HFFc6 (cell line): ENCODE data around the gene TOMM40L. TPM values are rescaled to one million over a fixed set of nuclear protein-coding genes. Genes with fewer than 3 reads are reported as not detected.

Source experiments
- DNase-seq: peaks from one replicate; pipeline ENCODE4 v3.0.0-alpha.2; 2018
- H3K27ac Mint-ChIP-seq: 2 replicates; pipeline ENCODE4 v1.8.0; 2020; ENCODE audit warnings: mild to moderate bottlenecking, mixed read lengths
- H3K27me3 Mint-ChIP-seq: 2 replicates; pipeline ENCODE4 v1.8.0; 2021; ENCODE audit warnings: mild to moderate bottlenecking, moderate library complexity, mixed read lengths; ENCODE audit not compliant: insufficient read depth
- H3K36me3 Mint-ChIP-seq: 2 replicates; pipeline ENCODE4 v1.8.0; 2021; ENCODE audit warnings: low read depth, mixed read lengths
- H3K4me1 Mint-ChIP-seq: 2 replicates; pipeline ENCODE4 v1.8.0; 2020; ENCODE audit warnings: low read depth, mixed read lengths
- H3K4me3 Mint-ChIP-seq: 2 replicates; pipeline ENCODE4 v1.8.0; 2020; ENCODE audit warnings: mild to moderate bottlenecking, moderate library complexity, mixed read lengths
- H3K9me3 Mint-ChIP-seq: 2 replicates; pipeline ENCODE4 v1.8.0; 2020; ENCODE audit warnings: mild to moderate bottlenecking, mixed read lengths
- CTCF ChIP-seq: fragments of 200-600 bp; sonication (generic); IDR thresholded peaks from 2 replicates; pipeline ENCODE4 v1.5.0; 2021; ENCODE audit warnings: antibody characterized with exemption, mild to moderate bottlenecking
- total RNA-seq, 6 experiments: library from RNA; stranded (reverse); fragmentation: NEBNext Ultra II Directional; extraction: Animal tissue kit (Norgen Biotek cat#: 25700); gene quantifications; 2 replicates in 1 of 6; 3 replicates in 5 of 6; pipeline ENCODE4 v1.2.3, GENCODE V29; 2021

Gene TOMM40L
- total RNA-seq, 6 experiments from 2014 or later = 9.8 to 13.6 (median 10.6) TPM

GRCh38 chr1:161230762-161231161 is 4.9 kb downstream of the TOMM40L start:
- Mint-ChIP-seq H3K9me3 (no peaks in the 10 kb centered on the region), H3K36me3 (peaks cover 5% of the 10 kb centered on the region; the same call in 1 of the 2 replicates), H3K4me3 (no peak overlapping the region), H3K27ac (no peak overlapping the region), H3K27me3 (peaks cover 3% of the 10 kb centered on the region), H3K4me1 (peaks cover 23% of the 10 kb centered on the region)
- TF ChIP-seq CTCF = no peak
- no peak for DNase-seq

DNA sequence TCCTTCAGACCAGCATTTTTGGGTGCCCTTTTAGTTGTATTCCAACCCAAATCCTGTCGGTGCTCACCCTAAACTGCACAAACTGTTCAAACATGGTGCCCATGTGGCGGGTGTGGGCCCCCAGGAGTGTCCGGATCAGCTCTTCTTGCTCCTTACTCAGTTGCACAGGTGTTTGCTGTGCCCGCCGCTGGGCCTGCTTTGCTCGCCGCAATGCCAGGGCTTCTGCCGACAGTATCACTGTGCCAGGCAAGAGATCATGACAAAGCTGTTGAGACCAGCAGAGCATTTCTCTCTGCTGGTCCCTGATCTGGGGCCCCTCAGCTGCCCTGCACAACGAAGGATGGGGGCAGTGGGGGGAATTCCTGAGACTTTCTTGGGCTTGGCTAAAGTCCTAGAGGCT is 7.2 kb downstream of the TOMM40L start:
- peaks cover 12% of the 10 kb centered on the region for H3K27me3 Mint-ChIP-seq
- H3K36me3 Mint-ChIP-seq = peaks cover 5% of the 10 kb centered on the region; the same call in 1 of the 2 replicates
- H3K27ac Mint-ChIP-seq = no peak overlapping the region
- no peak overlapping the region for H3K4me3 Mint-ChIP-seq
- TF ChIP-seq CTCF = no peak
- H3K9me3 Mint-ChIP-seq = no peaks in the 10 kb centered on the region
- peaks cover 7% of the 10 kb centered on the region for H3K4me1 Mint-ChIP-seq
- DNase-seq = no peak

GRCh38 chr1:161235957-161236775 is 10.3 kb downstream of the TOMM40L start:
- peaks cover 24% of the 10 kb centered on the region for H3K27me3 Mint-ChIP-seq
- no peak overlapping the region for H3K27ac Mint-ChIP-seq
- H3K4me3 Mint-ChIP-seq = no peak overlapping the region
- no peak for DNase-seq
- no peaks in the 10 kb centered on the region for H3K9me3 Mint-ChIP-seq
- H3K4me1 Mint-ChIP-seq = peaks cover 6% of the 10 kb centered on the region; the same call in 1 of the 2 replicates
- H3K36me3 Mint-ChIP-seq = no peaks in the 10 kb centered on the region
- no peak for TF ChIP-seq CTCF

DNA sequence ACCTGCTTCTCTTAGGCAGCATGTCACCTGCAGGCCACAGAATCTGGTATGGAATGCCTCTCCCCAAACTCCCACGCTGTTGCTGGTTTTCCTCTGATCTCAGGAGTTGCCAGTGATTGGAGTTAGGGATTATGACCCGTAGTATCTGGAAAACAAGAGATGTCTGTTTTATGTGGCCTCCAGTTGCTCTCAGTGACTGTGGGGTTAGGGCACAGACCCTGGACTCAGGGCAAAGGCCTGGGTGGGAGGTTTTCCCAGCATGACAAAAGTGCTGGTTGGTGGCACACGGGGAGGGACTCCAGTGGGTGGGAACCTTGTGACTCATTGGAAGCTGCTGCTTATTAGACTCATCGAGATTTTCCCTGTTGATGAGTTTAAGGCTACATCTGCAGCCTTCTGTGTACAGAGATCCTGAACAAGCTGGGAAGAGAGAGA is 12.2 kb downstream of the TOMM40L start, which contains the start of gene NR1I3:
Gene NR1I3, minus strand, starts transcription at position 165 of the 435 bp plus-strand sequence. CDS start 1,638 bp downstream, outside the sequence.
- Mint-ChIP-seq H3K4me3 (no peak within 1 kb of the TSS), H3K27me3 (peaks cover 24% of the 10 kb centered on the region), H3K36me3 (no peaks in the 10 kb centered on the region), H3K4me1 (peaks cover 17% of the 10 kb centered on the region), H3K9me3 (no peaks in the 10 kb centered on the region), H3K27ac (no peak within 1 kb of the TSS)
- no peak for DNase-seq
- TF ChIP-seq CTCF = no peak

DNA sequence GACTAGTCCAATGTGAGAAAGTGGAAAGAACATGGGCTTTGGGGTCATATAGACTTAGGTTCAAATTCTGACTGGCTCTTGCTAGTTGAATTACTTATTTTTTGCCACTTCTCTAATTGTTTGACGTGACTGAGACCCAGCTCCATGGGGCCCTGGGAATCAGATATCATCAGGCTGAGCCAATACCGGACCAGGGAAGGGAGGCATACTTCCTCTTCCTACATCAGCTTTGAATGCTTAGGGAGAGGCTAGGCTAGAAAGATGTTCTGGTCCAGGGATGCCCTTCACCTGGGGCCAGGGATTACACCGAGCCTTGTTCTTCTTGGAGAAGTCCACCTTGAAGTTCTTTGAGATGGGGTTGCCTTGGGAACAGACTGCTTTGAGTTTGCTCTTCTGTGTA is 15.8 kb downstream of the TOMM40L start:
- H3K36me3 Mint-ChIP-seq = no peaks in the 10 kb centered on the region
- no peak overlapping the region for H3K27ac Mint-ChIP-seq
- peaks cover 20% of the 10 kb centered on the region for H3K27me3 Mint-ChIP-seq
- no peak for TF ChIP-seq CTCF
- DNase-seq = no peak
- no peak overlapping the region for H3K4me3 Mint-ChIP-seq
- peaks cover 17% of the 10 kb centered on the region for H3K4me1 Mint-ChIP-seq
- no peaks in the 10 kb centered on the region for H3K9me3 Mint-ChIP-seq
